HG03066 (cell line): Measurements from ENCODE around the gene MACROD2.

Experiments used
- ATAC-seq: cut with Tn5 transposase; IDR thresholded peaks from one replicate; pipeline ENCODE4 v1.9.1; 2021; ENCODE audit warnings: low read depth; ENCODE audit not compliant: unreplicated experiment

Gene MACROD2

DNA sequence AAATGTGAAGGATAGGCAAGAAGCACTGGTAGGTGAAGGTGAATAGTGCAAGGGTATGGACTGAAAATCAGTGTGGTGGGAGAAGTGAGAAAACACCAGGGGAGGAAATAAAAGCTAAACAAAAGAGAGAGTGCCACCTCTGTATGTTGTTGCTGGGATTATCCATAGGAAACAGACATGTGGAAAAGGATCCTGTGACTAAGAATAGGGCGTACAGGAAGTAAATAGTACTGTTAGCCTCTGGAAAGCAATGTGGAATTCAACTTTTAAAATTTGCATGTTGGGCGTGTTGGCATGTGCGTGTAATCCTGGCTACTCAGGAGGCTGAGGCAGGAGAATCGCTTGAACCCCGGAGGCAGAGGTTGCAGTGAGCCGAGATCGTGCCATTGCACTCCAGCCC, 1916.3 kb downstream of the MACROD2 start:
- ATAC-seq, result no peak

DNA sequence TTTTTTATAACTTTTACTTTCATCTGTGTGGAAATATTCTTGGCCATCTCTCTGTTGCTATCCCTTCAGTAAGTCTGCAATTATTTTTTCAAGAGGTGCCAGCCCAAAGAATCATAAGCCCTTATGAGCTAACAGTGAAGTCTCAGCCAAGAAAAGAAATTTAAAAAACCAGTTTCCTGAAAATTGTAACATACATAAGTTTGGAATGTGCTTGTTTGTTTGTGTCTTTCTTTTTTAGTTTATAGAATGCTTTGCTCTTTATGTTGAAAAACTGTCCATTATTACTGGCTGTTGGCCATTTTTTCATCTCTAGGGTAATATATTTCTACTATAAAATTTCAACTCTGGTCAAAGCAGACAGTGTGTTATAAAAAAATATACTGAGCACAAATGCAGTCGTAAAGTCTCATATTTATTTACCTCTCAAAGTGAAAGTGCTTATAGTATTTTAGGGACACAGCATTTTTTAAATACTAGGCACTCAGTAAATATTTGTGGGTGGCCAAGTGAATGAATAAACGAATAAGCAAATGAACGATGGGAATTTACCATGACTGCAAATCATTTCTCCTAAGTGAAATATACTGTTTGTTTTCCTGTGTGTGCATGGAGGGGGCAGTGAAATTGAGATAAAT, 1918.2 kb downstream of the MACROD2 start:
- ATAC-seq, result no peak

DNA sequence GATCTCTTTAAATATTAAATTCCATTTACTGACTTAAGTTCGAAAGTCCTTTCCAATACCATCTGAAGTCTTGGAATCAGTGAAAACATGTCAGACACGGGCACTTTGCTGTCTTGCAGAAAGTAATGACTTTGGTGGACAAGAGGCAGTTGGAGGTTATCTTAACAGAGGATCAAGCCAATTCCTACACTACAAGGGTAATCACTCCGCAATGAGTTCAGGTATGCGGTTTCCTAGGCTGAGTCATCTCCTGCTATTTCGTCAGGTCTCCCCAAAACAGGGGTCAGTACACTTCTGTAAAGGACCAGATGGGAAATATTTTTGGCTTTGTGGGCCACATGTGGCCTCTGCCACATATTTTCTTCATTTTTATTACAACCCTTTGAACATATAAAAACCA, 1921.3 kb downstream of the MACROD2 start:
- ATAC-seq, result no peak

DNA sequence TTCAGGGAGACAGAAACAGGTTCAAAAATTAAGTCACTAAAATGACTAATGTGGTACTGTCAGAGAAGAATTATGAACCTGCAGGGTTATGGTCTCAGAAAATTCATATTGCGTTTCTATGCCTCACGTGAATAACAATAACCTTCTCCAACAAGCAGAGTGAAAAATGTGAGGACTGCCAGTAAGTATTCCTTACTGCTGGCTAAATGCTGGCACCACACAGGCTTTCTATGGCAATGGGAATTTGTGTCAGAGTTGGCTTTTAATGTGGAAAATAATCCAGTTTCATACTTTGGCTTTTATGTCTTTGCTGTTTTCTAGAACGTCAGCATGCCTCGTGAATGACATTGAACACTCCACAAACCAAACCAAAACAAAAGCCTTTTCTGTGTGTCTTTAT, 1922.0 kb downstream of the MACROD2 start:
- no peak for ATAC-seq

DNA sequence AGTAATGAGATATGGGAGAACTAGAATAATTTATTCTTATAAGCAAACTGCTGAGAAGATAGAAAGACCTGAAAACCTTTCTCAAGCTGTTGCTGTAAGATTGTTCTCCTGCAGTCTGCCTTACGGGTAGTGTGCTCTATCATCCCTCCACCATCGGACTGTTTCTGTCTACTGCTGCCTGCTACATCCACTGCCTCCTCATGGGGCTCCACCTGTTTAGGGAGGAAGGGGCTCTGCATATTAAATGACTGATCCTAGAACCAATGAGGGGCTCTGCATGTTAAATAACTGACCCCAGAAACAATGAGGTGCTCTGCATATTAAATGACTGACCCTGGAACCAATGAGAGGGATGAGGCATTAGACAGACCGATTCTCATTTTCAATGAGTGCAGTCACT, 1923.3 kb downstream of the MACROD2 start:
- no peak for ATAC-seq

DNA sequence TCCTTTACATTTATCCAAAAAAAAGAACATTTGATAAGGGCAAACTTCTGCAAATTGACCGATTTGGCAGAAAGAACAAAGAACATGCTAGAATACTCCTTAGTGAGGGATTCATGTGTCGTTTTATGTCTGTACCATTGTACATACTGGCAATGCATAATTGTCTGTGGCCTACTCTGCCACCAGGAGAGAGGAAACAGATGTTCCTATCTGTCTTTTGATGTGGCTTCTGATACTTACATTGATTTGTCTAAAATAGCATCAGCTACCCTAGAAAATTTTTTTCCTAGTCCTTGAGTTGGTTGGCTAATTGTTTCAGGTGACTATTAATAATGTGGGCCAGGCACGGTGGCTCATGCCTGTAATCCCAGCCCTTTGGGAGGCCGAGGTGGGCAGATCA, 1923.8 kb downstream of the MACROD2 start:
- ATAC-seq, result no peak

DNA sequence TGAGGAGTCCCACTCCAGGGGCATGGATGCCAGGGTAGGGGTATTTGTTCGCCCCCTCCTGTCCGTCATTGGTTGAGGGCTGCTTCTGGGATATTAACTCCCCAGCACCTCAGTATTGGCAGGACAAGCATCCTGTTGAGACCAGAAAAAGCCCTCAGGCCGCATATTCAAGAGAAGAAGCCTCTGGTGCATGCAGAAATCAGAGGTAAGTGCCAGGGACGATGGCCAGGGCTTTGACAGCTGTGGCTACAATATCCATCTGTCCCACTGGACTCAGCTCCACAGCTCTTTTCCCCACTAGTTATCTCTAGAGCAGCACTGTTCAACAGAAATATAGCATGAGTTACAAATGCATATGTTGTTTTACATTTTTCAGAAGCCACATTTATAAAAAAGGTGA, 1926.6 kb downstream of the MACROD2 start:
- ATAC-seq, result no peak

DNA sequence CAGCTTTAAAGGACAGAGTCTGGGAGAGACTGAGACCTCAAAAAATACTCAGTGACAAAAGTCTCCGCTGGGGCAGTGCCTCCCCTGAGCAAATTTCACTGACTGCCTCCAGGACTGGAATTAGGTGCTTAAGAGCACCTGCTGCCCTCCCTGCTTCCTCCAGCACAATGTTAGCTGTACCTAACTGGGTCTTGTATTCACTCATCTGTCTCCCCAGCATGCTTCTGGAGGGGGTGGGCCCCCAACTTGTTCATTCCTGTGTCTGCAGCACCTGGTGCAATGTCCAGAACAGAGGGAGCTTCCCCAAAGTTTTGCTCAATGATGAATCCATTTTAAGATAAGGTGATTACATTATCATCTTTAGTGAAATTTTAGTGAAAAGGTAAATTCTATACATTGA, 1927.2 kb downstream of the MACROD2 start:
- ATAC-seq, result peak; percentile 11

DNA sequence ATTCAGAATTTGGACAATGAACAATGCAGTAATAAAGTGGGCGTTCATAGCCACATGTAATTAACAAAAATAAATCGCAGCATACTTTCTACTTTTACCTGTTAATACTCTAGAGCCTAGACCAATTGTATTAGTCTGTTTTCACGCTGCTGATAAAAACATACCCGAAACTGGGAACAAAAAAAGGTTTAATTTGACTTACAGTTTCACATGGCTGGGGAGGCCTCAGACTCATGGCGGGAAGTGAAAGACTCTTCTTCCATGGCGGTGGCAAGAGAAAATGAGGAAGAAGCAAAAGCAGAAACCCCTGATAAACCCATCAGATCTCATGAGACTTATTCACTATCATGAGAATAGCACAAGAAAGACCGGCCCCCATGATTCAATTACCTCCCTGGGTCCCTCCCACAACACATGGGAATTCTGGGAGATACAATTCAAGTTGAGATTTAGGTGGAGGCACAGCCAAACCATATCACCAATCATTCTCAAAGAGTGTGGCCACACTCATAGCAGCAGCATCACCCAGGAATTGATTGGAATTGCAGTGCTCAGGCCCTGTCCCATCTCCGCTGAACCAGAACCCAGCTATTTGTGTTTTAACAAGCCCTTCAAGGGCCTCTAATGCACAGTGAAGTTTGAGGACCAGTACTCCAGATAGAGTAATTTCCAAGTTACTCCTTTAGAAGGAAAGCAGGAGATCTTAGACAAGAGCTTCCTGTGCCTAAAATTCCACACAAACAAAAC, 1927.9 kb downstream of the MACROD2 start:
- peak; percentile 65 for ATAC-seq

DNA sequence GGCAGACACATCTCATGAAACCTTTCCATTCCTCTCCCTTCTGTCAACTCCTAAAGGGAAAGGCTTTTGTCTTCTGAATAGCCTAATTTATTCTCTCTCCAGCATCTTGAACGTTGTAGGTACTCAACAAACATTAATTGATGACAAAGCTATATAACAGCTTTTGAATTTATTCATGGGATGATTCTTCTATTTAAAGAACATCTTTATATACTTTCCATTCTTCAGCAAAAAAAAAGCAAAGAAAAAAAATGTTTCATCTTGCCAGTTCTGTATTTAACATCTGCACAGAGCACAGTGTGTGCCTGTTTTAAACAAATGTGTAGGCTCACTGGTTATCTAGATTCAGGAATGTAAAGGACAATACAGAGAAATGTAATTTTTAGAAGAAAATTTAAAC, 1929.2 kb downstream of the MACROD2 start:
- no peak for ATAC-seq

DNA sequence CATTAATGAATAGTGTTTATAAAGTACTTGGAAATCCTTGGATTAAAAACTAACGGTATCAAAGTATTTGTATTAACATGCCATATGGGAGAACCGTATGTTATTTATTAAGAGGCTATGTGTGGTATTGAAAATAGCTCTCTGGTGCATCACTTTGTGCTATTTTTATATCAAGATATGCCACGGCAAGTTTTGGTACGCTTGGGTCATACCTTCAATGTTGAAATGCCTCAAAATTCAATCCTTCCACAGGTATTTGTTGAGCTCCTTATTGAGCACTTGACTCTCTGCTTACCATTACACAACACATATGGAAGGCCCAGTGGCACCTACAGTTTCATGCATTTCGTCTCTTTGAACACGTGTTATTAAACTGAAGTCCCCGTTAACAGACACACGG, 1930.1 kb downstream of the MACROD2 start:
- no peak for ATAC-seq

DNA sequence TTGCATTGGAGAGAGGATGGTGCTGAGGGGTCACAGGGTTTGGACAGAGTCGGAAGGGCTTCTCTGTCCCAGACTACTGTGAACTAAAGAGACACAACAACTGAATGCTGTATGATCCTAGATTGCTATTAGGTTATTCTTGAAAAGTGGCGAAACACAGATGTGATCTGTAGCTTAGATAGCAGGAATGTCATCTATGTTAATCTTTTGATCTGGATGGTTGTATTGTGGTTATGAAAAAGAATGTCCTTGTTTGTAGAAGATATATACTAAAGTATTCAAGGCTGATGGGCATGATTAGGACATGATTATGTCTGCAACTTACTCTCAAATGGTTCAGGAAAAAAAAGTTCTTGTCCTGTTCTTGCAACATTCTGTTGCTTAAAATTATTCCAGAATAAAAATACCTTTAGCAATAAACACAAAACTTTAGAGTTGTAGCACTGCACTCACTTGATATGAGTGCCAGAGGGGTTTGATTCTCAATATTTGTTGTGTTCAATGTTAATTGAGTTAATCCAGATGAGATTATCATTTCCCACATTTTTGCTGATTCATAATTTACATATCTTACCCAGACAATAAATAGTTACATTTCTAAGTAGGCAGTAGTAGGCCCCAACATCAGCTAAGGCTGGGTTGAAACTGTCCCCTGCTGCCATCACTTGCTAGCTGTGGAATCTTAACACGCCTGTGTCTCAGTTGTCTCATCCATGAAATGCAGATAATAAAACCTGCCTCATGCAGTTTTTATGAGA, 1932.8 kb downstream of the MACROD2 start:
- no peak for ATAC-seq

DNA sequence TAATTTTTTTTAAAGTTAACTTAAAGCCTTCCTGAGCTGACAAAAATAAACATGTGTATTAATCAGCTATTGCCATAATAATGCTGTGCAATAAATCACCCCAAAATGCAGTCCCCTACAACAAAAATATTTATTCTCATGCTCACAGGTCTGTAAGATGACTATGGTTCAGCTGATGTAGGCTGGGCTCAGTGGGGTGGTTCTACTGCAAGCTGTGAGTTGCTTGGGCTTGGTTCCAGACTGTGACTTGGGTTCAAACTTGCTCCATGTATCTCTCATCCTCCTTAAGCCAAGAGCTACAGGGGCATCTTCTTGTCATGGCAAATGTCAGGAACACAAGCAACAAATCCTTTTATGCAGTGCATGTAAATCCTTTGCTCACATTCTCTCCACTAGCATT, 1933.6 kb downstream of the MACROD2 start:
- ATAC-seq, result no peak

DNA sequence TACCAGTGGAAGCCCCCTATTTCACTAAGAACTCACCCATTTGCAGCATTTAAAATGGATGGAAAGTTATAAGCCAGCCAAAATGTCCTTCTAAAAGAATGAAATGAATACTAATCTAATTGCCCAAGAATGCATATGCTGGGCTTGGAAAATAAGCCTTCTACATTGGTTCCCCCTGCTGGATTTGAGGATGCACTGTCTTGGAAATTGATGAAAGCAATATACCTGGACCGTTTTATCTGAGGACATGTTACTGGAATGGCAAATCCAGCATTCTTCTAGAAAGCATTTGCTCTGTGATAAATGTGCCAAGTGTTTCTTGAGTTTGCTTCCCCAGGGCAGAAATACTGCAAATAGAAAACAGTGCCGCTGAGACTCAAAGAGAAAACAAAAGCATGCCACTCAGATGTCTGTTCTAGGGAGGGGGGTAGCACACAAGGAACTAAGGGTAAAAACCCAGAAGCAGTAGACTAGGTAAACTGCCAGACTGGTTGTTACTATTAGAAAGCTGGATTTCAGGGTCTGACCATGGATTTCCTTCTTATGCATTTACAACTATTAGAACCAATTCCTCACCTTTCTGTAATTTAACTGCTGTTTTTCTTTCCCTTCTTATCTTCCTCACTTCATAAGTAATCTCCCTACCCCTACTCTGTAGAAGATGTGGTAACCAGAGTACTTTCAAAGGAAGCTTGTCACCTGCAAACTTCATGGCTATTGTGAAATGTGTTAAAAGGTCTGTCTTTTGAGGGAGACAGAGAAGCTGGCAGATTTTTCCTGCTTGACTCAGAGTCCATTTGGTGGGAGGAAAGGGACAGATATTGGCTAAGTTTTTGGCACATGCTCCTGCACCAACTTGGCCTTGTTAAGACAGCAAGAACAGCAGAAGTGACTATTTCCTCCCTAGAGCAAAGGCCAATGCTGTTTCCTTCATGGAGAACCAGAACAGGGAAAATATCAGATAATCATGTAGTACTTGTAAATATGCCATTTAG, 1935.3 kb downstream of the MACROD2 start:
- no peak for ATAC-seq

DNA sequence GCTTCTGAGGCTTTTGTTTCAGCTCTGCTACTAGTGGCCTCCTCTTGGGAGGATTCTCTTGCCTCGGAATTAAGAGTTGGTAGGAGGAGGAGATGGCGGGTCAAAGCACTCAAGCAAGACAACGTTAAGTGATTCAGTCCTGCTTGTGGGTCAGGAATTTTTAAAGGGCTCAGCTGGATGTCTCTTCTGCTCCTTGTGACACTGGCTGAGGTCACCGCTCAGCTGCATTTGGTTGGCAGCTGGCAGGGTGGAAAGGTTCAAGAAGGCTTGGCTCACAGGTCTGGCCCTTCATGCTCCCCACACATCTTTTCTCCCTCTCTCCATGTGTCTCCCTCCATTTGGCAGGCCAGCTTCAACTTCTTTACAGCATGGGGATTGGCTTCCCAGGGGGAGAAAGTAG, 1936.6 kb downstream of the MACROD2 start:
- no peak for ATAC-seq

DNA sequence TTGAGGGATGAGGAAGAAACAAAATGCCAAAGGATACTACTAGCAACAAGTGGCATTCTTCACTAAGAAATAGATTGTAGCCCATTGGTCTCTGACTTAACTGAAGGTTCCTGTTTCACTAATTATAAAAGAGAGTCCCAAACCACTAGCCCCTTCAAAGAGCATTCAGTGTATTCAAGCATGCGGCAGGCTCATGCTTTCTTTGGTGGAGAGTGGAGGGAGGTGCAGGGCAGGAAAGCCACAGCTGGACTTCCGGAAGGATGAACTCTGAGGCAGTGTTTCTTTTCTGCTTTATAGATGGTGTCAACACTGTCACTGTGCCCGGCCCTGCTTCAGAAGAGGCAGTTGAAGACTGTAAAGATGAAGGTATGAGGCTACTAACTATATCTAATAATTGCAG, 1941.9 kb downstream of the MACROD2 start:
- ATAC-seq, result peak; percentile 81

DNA sequence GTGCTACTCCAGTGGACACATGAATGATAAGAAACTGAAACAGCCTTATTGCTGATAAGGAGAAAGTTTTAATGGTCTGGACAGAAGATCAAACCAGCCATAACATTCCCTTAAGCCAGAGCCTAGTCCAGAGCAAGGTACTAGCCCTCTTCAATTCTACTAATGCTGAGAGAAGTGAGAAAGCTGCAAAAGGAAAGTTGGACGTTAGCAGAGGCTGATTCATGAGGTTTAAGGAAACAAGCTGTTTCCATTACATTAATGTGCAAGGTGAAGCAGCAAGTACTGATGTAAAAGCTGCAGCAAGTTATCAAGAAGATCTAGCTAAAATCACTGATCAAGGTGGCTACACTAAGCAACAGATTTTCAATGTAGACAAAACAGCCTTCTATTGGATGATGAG, 1943.5 kb downstream of the MACROD2 start:
- no peak for ATAC-seq

DNA sequence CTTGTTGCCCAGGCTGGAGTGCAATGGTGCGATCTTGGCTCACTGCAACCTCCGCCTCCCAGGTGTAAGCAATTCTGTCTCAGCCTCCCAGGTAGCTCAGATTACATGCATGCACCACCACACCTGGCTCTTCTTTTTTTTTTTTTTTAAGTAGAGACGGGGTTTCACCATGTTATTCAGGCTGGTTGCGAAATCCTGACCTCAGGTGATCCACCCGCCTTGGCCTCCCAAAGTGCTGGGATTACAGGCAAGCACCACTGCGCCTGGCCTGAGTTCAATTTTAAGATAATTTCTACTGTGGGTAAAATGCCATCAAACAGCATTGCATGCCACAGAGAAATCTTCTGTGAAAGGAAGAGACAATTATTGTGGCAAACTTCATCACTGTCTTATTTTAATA, 1944.8 kb downstream of the MACROD2 start:
- no peak for ATAC-seq

DNA sequence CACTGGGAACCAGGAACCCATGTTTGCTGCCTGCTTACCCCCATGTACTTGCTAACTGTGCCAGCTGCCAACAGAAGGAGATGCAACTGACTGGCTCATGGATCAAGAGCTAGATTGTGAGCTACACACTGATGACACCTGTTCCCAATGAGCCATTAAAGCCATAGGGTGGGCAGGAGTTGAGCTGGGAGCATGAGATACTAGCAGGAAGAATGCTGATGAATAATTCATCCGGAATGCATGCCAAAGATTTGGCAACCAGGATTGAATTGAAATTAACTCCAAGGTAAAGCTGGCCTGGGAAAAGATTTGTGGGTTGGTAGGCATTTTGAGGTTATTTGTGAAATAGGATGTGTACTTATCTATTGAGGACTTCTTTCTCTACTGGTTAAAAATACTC, 1946.8 kb downstream of the MACROD2 start:
- no peak for ATAC-seq

DNA sequence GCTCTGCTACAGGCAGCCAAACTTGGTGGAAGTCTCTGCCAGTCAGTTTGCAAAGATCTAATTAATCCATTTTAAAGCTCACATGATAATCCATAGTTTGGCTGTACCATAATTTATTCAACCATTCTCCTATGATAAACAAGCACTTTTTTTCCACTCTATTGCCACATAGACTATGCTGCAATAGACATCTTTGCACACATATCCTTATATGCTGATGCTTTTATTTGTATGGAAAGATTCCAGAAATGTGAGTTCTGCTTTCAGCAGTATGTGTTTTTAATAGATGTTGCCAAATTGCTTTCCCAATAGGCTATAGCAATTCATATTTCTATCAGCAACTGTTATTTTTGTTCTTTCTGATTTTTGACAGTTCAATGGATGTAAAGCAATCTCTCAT, 1950.0 kb downstream of the MACROD2 start:
- no peak for ATAC-seq

DNA sequence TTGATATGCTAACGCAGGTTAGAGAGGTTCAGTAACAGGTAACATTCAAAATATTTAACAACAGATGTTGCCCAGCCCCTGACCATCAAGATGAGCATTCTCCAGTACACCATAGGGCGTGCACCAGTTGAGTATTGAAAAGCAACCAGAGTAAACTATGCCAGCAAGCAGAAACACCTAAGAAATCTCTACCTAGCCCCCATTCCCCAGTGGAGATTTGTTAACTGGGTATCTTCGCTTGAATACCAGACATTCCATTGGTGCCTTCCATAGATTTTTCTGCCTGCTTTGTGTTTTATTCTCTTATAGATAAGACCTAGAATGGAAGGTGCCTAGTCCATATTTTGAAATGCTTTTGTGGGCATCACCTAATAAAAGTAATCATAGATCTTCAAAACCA, 1954.1 kb downstream of the MACROD2 start:
- ATAC-seq, result no peak
